Measurements from ENCODE around the gene RABGAP1.

RABGAP1 gene

GRCh38 chr9:123090198-123090896, 149.5 kb downstream of the RABGAP1 start:
- no peak for DNase-seq

GRCh38 chr9:123090956-123091355, 150.1 kb downstream of the RABGAP1 start:
- no peak for DNase-seq

DNA sequence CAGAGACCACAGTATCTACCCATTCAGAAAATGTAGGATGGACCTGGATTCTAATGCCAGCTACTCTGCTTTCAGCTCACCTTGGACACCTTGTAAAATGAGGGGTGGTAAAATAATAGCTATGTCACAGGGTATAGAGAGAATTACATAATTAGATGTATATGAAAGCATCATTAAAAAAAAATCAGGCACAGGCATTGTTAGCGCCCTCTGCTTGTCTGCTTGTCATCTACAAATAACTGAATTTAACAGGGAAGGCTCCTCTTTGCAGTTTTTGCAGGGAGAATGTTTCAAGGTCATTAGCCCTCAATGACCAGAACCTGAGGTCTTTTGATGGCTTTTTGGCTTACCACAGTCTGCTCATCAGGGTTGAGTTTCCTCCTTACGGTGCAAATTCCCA, 150.6 kb downstream of the RABGAP1 start:
- no peak for DNase-seq

- no peak for DNase-seq
Observed at GRCh38 chr9:123093141-123093540, 152.3 kb downstream of the RABGAP1 start.

- no peak for DNase-seq
Observed at GRCh38 chr9:123096987-123097386, 156.2 kb downstream of the RABGAP1 start.

- DNase-seq: no peak
Observed at GRCh38 chr9:123097430-123098095, 156.7 kb downstream of the RABGAP1 start.

- DNase-seq: no peak
Observed at GRCh38 chr9:123098096-123098459, 157.3 kb downstream of the RABGAP1 start.

DNA sequence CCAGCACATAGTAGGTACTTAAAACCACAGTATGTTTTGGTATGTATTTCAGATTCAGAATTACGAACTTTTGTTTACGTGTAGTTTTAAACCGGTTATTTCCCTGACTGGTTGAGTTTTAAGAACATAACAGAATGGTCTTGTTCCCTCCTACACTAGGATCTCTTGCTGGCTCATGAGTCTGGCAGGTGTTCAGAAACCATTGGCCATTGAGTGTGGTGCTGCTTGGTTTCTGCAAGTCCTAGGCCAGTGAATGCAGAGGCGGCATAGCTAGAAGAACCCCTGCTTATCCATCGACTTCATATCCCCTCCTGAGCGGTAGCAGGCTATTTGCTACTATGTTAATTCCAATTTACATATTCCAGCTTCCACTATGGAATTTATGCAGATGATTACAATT, 158.2 kb downstream of the RABGAP1 start:
- no peak for DNase-seq

DNA sequence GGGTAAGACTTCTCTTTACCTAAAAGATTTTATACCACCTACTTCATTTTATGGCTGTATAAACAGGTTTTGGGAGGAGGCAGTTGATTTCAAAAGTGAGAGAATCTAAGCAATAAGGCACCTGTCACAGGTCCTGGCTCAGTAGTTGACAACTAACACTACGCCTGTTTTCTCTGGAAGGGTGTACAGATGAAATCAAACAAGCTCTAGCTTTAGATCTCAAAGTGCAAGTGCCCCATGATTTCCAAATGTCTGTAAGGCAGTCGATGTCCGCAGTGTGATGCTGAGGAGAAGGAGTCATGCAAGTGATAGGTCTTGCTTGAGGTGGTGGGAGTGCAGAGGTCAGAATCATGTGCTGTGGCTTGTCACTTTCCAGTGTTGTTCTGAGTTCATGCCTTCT, 158.7 kb downstream of the RABGAP1 start:
- no peak for DNase-seq

- DNase-seq: no peak
Observed at GRCh38 chr9:123102375-123103113, 161.7 kb downstream of the RABGAP1 start.

DNA sequence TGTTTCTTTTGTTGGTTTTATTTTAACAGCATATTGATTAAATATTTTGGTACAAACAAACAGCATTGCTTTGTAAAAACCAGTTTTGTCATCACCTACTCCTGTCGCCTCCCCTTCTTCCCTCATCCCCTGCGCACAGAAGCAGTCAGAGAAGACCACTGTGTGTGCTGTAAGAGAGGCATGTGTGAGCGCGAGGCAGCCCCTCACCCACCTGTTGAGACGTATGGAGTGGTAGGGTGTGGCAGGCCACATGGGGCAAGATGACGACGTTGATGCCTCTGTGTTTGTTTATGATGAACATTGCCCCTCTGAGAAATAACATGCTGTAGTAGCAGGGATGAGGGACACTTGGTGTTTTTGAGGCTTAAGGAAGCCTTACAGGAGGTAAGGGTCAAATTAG, 164.0 kb downstream of the RABGAP1 start:
- no peak for DNase-seq

GRCh38 chr9:123105490-123105889, 164.7 kb downstream of the RABGAP1 start:
- no peak for DNase-seq

- no peak for DNase-seq
Observed at GRCh38 chr9:123107639-123108285, 166.9 kb downstream of the RABGAP1 start.

- no peak for DNase-seq
Observed at GRCh38 chr9:123108976-123109375, 168.2 kb downstream of the RABGAP1 start.

- DNase-seq: no peak
Observed at GRCh38 chr9:123109540-123110279, 168.9 kb downstream of the RABGAP1 start.

- no peak for DNase-seq
Observed at GRCh38 chr9:123111427-123112014, 170.7 kb downstream of the RABGAP1 start.

DNA sequence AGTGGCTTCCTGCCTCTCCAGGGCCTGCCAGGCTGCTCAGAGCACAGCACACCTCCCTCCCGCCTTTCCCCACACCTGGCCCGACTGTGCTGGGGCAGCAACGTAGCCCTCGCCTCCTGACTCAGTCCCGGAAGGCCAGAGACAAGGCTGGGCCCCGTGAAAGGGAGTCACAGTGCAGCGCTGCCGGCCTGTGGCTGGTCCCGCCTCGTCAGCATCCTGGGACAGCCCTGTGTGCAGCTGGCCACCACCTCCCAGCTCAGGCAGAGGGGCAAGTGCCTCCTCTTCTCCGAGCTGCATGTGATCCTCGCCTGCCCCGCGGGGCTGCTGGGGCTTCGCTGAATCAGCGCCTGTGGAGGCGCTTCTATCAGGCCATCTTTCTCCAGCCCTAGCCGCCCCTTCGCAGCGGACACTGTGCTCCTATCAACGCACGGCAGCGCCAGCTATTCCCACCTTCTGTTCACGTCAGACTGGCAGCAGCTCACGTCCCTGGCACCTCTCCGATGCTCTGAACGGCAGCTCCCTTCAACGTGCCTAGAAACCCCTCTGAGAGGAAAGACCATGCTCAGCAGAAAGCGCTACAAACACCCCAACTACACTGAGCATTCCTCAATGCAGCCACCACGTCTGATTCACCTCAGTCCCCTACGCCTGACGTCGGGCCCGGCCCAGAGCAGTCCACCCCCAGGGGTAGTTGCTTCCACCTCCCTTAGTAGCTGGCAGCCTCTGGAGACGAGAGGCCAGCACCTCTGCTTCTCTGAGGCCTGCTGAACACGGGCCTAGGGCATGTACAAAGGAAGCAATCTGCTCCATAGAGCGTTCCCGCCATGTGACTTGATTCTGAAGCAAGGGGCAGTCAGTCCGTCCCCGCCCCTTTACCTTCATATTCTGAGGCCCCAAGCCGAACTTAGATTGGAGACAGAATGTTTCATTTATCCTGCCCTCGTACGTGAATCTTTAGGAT, 171.5 kb downstream of the RABGAP1 start:
- DNase-seq: no peak

DNA sequence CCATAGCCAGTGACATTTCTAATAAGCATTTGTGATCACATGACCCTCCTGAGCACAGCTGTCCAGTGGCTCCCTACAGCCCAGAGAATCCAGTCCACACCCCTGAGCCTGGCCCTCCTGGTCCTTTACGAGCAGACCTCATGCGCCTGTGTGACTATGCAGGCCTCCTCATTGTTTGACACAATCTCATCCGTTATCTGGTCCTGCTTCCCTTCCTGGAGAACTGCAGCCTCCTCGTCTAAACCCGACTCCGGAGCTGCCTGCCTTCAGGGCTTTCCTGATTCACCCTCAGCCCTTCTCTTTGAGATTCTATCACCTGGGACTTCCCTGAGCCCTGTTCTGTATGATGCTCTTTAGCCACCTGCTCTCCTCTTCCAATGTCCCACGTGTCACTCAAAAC, 172.4 kb downstream of the RABGAP1 start:
- DNase-seq: no peak

GRCh38 chr9:123115146-123115913, 174.5 kb downstream of the RABGAP1 start:
- no peak for DNase-seq

DNA sequence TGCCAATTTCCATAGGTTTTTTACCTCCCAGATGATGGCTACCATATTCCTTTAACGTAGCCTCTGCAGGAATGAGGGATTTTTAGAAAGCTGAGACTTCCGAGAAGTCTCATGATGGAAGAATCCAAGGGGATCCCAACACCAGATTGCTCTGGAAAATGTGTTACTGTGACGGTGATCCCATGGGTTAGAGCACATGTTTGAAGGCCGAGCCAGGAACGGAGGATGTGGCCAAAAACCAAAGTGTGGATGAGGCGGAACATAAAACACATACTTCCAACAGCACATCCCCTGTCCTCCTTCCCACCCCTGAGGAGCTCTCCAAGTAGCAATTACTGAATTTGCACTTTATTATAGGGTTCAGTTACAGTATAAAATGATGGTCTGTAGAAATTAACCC, 175.2 kb downstream of the RABGAP1 start:
- DNase-seq: no peak
